Measurements from ENCODE around the gene NRSN2. TPM values are rescaled to one million over a fixed set of nuclear protein-coding genes. Genes with fewer than 3 reads are reported as not detected.

NRSN2 gene
- polyA plus RNA-seq, 1 of the 3 experiments (the other 2 are of a cell fraction) = 146 TPM

- Histone ChIP-seq H3K79me2 (ENCODE audit: insufficient read depth) (peaks cover 4% of the 10 kb centered on the region), H3K9me2 (no peaks in the 10 kb centered on the region), H3K36me3 (replicated peaks in 1 of 2; ENCODE audit: control insufficient read depth in 1 of 2, insufficient read depth in 2 of 2, low read length in 1 of 2) (no peaks in the 10 kb centered on the region), H3K4me2 (no peak overlapping the region), H3K9ac (no peak overlapping the region), H3K9me3 (no peaks in the 10 kb centered on the region), H3K4me1 (ENCODE audit: control insufficient read depth in 1 of 2, insufficient read depth in 2 of 2, low read depth in 1 of 2, low read length in 1 of 2) (peaks cover 0 to 15% of the 10 kb centered on the region in 2 experiments; a peak in 2 of 4 replicates), H3K27ac (ENCODE audit: low read depth in 2 of 2, low read length in 1 of 2) (no peak overlapping the region), H4K20me1 (ENCODE audit: insufficient read depth) (no peaks in the 10 kb centered on the region), H2AFZ (ENCODE audit: low read depth) (no peak overlapping the region), H3K4me3 (ENCODE audit: low read depth in 2 of 2, low read length in 1 of 2) (no peak overlapping the region), H3F3A (replicated peaks; ENCODE audit: insufficient read depth) (peaks cover 9% of the 10 kb centered on the region), H3K27me3 (ENCODE audit: insufficient read depth) (no peaks in the 10 kb centered on the region)
- TF ChIP-seq TCF12 (IDR thresholded peaks at IDR 0.05) (no peak), GATA2 (CRISPR knock-in tag; IDR thresholded peaks at IDR 0.05) (no peak), YY1 (IDR thresholded peaks at IDR 0.05; ENCODE audit: low read depth) (no peak), GABPA (IDR thresholded peaks at IDR 0.05; ENCODE audit: low read depth) (no peak), RFX5 (IDR thresholded peaks at IDR 0.05; ENCODE audit: low read length) (no peak), USF2 (IDR thresholded peaks at IDR 0.05; ENCODE audit: borderline replicate concordance, low read depth, low read length) (no peak), FOXJ3 (CRISPR knock-in tag; IDR thresholded peaks at IDR 0.05) (no peak), REST (IDR thresholded peaks at IDR 0.05; ENCODE audit: low read depth, low read length) (no peak), EZH2phosphoT487 (IDR thresholded peaks at IDR 0.05; ENCODE audit: borderline replicate concordance, low read depth) (no peak), TEAD4 (IDR thresholded peaks at IDR 0.05; ENCODE audit: borderline replicate concordance, insufficient read depth) (no peak)
- 79% methylated on average over 2 of the region's 3 CpGs for WGBS (ENCODE audit: low lambda C conversion rate)
- ChIA-PET POLR2A (no interaction called here), CTCF (interaction anchor here (1.1 to 1.8 kb wide), 2 partner anchors 28 to 335 kb away, joined by 4 to 7 read pairs; no protein-coding TSS in a partner anchor)
- no peak for DNase-seq
These were observed 56.7 kb downstream of the NRSN2 start for GRCh38 chr20:403582-403957.

GRCh38 chr20:404088-404487 is 57.2 kb downstream of the NRSN2 start:
- Histone ChIP-seq H2AFZ (ENCODE audit: low read depth) (no peak overlapping the region), H3F3A (replicated peaks; ENCODE audit: insufficient read depth) (peaks cover 9% of the 10 kb centered on the region), H3K36me3 (replicated peaks in 1 of 2; ENCODE audit: control insufficient read depth in 1 of 2, insufficient read depth in 2 of 2, low read length in 1 of 2) (no peaks in the 10 kb centered on the region), H3K4me2 (no peak overlapping the region), H3K9me2 (no peaks in the 10 kb centered on the region), H3K27me3 (ENCODE audit: insufficient read depth) (no peaks in the 10 kb centered on the region), H3K9me3 (no peaks in the 10 kb centered on the region), H4K20me1 (ENCODE audit: insufficient read depth) (no peaks in the 10 kb centered on the region), H3K27ac (ENCODE audit: low read depth in 2 of 2, low read length in 1 of 2) (no peak overlapping the region), H3K9ac (no peak overlapping the region), H3K79me2 (ENCODE audit: insufficient read depth) (peaks cover 9% of the 10 kb centered on the region), H3K4me1 (ENCODE audit: control insufficient read depth in 1 of 2, insufficient read depth in 2 of 2, low read depth in 1 of 2, low read length in 1 of 2) (peaks cover 0 to 17% of the 10 kb centered on the region in 2 experiments; a peak in 2 of 4 replicates), H3K4me3 (ENCODE audit: low read depth in 2 of 2, low read length in 1 of 2) (no peak overlapping the region)
- POLR2A ChIA-PET = no interaction called here
- DNase-seq = no peak
- CTCF ChIA-PET = no interaction called here
- WGBS (ENCODE audit: low lambda C conversion rate) = 91% methylated on average over 4 of the region's 4 CpGs
- TF ChIP-seq JUND (IDR thresholded peaks at IDR 0.05) (no peak), SIN3A (IDR thresholded peaks at IDR 0.05; ENCODE audit: borderline replicate concordance, low read depth, low read length) (no peak), FOSL2 (IDR thresholded peaks at IDR 0.05; ENCODE audit: borderline replicate concordance, low read depth) (no peak), NFIC (IDR thresholded peaks at IDR 0.05; ENCODE audit: borderline replicate concordance) (no peak), EP300 (IDR thresholded peaks at IDR 0.05; ENCODE audit: borderline replicate concordance in 1 of 2, low read depth in 1 of 2, low read length in 1 of 2) (no peak), TCF12 (IDR thresholded peaks at IDR 0.05) (no peak), FOXM1 (IDR thresholded peaks at IDR 0.05; ENCODE audit: low read depth) (no peak), RAD21 (IDR thresholded peaks at IDR 0.05; ENCODE audit: low read length) (no peak), MXI1 (IDR thresholded peaks at IDR 0.05; ENCODE audit: low read depth, low read length) (no peak), GABPA (IDR thresholded peaks at IDR 0.05; ENCODE audit: low read depth) (no peak), EZH2phosphoT487 (IDR thresholded peaks at IDR 0.05; ENCODE audit: borderline replicate concordance, low read depth) (no peak), ZBTB33 (IDR thresholded peaks at IDR 0.05; ENCODE audit: borderline replicate concordance, low read depth) (no peak), IRF3 (IDR thresholded peaks at IDR 0.05; ENCODE audit: low read depth, low read length) (no peak)
